Cerebellar cortex (tissue), 1 donor: ENCODE data around the gene PYGL.
"Not testable (repeated sequence)": the region's sequence is repeated elsewhere in the genome, so short reads cannot be mapped to it uniquely, and the experiment has no call there.

Experiments used
- DNase-seq: peaks from one replicate; pipeline ENCODE4 v3.0.0-alpha.2; 2015; ENCODE audit warnings: low spot score

Gene PYGL

GRCh38 chr14:50954811-50955372, 10.6 kb upstream of the PYGL start:
- DNase-seq: peak; percentile 76

- DNase-seq: no peak
These were observed 9.2 kb upstream of the PYGL start for GRCh38 chr14:50953502-50953901.

- DNase-seq: no peak
These were observed 6.7 kb upstream of the PYGL start for GRCh38 chr14:50951032-50951431.

- DNase-seq: no peak
These were observed 3.9 kb upstream of the PYGL start for GRCh38 chr14:50948205-50948604.

GRCh38 chr14:50947446-50947845, 3.2 kb upstream of the PYGL start:
- no peak for DNase-seq

GRCh38 chr14:50946234-50946935, 2.1 kb upstream of the PYGL start:
- no peak for DNase-seq

- DNase-seq: peak; percentile 29
These were observed 547 bp upstream of the PYGL start for GRCh38 chr14:50944647-50945413.

- DNase-seq: no peak
These were observed 881 bp downstream of the PYGL start for GRCh38 chr14:50943261-50943942.

- not testable (repeated sequence) for DNase-seq
These were observed 2.6 kb downstream of the PYGL start for GRCh38 chr14:50941638-50942037.

- no peak for DNase-seq
These were observed 3.1 kb downstream of the PYGL start for GRCh38 chr14:50941151-50941550.

- DNase-seq: no peak
These were observed 6.5 kb downstream of the PYGL start for GRCh38 chr14:50937800-50938199.

GRCh38 chr14:50937325-50937724, 7.0 kb downstream of the PYGL start:
- DNase-seq: no peak

- DNase-seq: no peak
These were observed 7.4 kb downstream of the PYGL start for GRCh38 chr14:50936882-50937281.

GRCh38 chr14:50936016-50936340, 8.3 kb downstream of the PYGL start:
- no peak for DNase-seq

- DNase-seq: no peak
These were observed 8.9 kb downstream of the PYGL start for GRCh38 chr14:50935126-50936015.

GRCh38 chr14:50932592-50933495, 11.4 kb downstream of the PYGL start:
- no peak for DNase-seq

- DNase-seq: no peak
These were observed 12.1 kb downstream of the PYGL start for GRCh38 chr14:50932156-50932555.

GRCh38 chr14:50931559-50931958, 12.7 kb downstream of the PYGL start:
- DNase-seq: no peak

GRCh38 chr14:50929506-50929905, 14.8 kb downstream of the PYGL start:
- DNase-seq: no peak

- DNase-seq: no peak
These were observed 16.2 kb downstream of the PYGL start for GRCh38 chr14:50928002-50928635.
